Ishikawa (cell line): ENCODE data around the gene FHL1.

Experiments used
- CEBPB ChIP-seq: IDR thresholded peaks from 2 replicates; pipeline ENCODE4 v1.6.1; 2012
- CREB1 ChIP-seq: IDR thresholded peaks from 2 replicates; pipeline ENCODE4 v1.6.1; 2012; ENCODE audit warnings: low read depth
- EGR1 ChIP-seq: IDR thresholded peaks from 2 replicates; pipeline ENCODE4 v1.6.1; 2012
- EP300 ChIP-seq: IDR thresholded peaks from 2 replicates; pipeline ENCODE4 v1.6.1; 2012; ENCODE audit warnings: borderline replicate concordance
- FOXM1 ChIP-seq: IDR thresholded peaks from 2 replicates; pipeline ENCODE4 v1.6.1; 2012; ENCODE audit warnings: low read depth, borderline replicate concordance
- MAX ChIP-seq: IDR thresholded peaks from 2 replicates; pipeline ENCODE4 v1.6.1; 2012
- NFIC ChIP-seq: IDR thresholded peaks from 2 replicates; pipeline ENCODE4 v1.6.1; 2012
- RAD21 ChIP-seq: IDR thresholded peaks from 2 replicates; pipeline ENCODE4 v1.6.1; 2012; ENCODE audit warnings: low read depth
- REST ChIP-seq: IDR thresholded peaks from 2 replicates; pipeline ENCODE4 v1.6.1; 2012; ENCODE audit warnings: low read depth, mild to moderate bottlenecking
- TAF1 ChIP-seq: IDR thresholded peaks from 2 replicates; pipeline ENCODE4 v1.6.1; 2012; ENCODE audit warnings: low read depth, mild to moderate bottlenecking
- TCF12 ChIP-seq: IDR thresholded peaks from 2 replicates; pipeline ENCODE4 v1.6.1; 2012; ENCODE audit warnings: low read depth
- TEAD4 ChIP-seq: IDR thresholded peaks from 2 replicates; pipeline ENCODE4 v1.6.1; 2012
- YY1 ChIP-seq: IDR thresholded peaks from 2 replicates; pipeline ENCODE4 v1.6.1; 2012; ENCODE audit warnings: low read depth
- ZBTB7A ChIP-seq: IDR thresholded peaks from 2 replicates; pipeline ENCODE4 v1.6.1; 2012; ENCODE audit warnings: low read depth
- TF ChIP-seq, protein P1 (sequence below): IDR thresholded peaks from 2 replicates; pipeline ENCODE4 v1.6.1; 2012

Gene FHL1

GRCh38 chrX:136207546-136207945, 60.2 kb downstream of the FHL1 start:
- no peak for TF ChIP-seq REST
- no peak for TF ChIP-seq MAX
- no peak for TF ChIP-seq TEAD4
- no peak for TF ChIP-seq FOXM1
- TF ChIP-seq TCF12: no peak
- no peak for TF ChIP-seq TAF1
- no peak for TF ChIP-seq ZBTB7A
- TF ChIP-seq, protein P1, sequence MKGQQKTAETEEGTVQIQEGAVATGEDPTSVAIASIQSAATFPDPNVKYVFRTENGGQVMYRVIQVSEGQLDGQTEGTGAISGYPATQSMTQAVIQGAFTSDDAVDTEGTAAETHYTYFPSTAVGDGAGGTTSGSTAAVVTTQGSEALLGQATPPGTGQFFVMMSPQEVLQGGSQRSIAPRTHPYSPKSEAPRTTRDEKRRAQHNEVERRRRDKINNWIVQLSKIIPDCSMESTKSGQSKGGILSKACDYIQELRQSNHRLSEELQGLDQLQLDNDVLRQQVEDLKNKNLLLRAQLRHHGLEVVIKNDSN: no peak
- TF ChIP-seq CEBPB: no peak
- TF ChIP-seq CREB1: no peak
- no peak for TF ChIP-seq RAD21
- no peak for TF ChIP-seq YY1
- no peak for TF ChIP-seq EP300
- TF ChIP-seq NFIC: no peak

DNA sequence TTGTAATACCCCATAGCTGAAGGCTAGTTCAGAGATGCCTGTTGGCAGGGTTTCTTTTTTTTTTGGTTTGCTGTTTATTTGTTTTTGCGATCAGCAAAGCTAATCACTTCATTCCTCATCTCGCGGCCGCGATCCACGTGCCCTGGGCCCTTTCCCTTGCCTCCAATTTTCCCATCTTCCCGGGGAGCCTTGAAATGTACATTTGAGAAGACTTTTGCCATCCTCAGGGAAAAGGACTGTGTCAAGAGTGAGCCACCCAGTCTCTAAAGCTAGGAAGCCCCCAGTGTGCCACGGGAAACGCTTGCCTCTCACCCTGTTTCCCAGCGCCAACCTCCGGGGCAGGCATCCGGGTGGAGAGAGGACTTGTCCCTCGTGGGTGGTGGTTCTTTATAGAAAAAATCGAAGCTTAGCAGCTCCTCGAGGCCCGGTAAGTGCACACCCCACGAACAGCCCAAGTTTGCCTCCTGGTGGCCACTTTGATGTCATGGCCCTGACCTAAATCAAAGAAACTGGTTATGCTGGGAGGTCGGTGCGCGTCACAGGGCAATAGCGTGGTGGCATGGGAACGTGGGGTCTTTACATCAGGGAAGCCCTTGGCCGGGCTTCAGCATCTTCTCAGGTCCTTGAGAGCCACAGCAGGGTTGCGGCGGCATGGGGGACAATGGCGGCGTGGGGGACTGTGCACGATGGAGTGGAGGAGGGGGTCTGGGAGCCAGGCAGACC, 61.8 kb downstream of the FHL1 start:
- no peak for TF ChIP-seq CEBPB
- TF ChIP-seq ZBTB7A: no peak
- no peak for TF ChIP-seq TEAD4
- no peak for TF ChIP-seq REST
- TF ChIP-seq RAD21: peak; percentile 30; the same call in 1 of the 2 replicates
- TF ChIP-seq YY1: no peak
- no peak for TF ChIP-seq TAF1

GRCh38 chrX:136209751-136210150, 62.4 kb downstream of the FHL1 start:
- no peak for TF ChIP-seq MAX

DNA sequence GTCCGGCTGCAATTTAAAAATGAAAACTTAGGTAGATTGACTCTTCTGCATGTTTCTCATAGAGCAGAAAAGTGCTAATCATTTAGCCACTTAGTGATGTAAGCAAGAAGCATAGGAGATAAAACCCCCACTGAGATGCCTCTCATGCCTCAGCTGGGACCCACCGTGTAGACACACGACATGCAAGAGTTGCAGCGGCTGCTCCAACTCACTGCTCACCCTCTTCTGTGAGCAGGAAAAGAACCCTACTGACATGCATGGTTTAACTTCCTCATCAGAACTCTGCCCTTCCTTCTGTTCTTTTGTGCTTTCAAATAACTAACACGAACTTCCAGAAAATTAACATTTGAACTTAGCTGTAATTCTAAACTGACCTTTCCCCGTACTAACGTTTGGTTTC, 62.9 kb downstream of the FHL1 start:
- TF ChIP-seq TAF1 (no peak), RAD21 (no peak), EGR1 (no peak), YY1 (no peak), TEAD4 (no peak), FOXM1 (no peak), NFIC (no peak)

DNA sequence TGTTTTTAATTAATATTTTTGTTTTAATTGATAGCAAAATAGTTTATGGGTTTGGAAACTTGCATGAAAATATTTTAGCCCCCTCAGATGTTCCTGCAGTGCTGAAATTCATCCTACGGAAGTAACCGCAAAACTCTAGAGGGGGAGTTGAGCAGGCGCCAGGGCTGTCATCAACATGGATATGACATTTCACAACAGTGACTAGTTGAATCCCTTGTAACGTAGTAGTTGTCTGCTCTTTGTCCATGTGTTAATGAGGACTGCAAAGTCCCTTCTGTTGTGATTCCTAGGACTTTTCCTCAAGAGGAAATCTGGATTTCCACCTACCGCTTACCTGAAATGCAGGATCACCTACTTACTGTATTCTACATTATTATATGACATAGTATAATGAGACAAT, 63.5 kb downstream of the FHL1 start:
- no peak for TF ChIP-seq RAD21
- TF ChIP-seq FOXM1: no peak
- no peak for TF ChIP-seq EP300
- TF ChIP-seq NFIC: no peak
- TF ChIP-seq, protein P1: no peak
- TF ChIP-seq EGR1: no peak
- no peak for TF ChIP-seq CEBPB
- TF ChIP-seq YY1: no peak
- TF ChIP-seq TCF12: no peak
- TF ChIP-seq CREB1: no peak
- TF ChIP-seq MAX: no peak
- TF ChIP-seq TEAD4: no peak
- TF ChIP-seq ZBTB7A: no peak
- no peak for TF ChIP-seq REST
- no peak for TF ChIP-seq TAF1
